Skeletal muscle satellite cell (primary cell): ENCODE measurements around the gene DEPDC5. TPM values are rescaled to one million over a fixed set of nuclear protein-coding genes. Genes with fewer than 3 reads are reported as not detected.
"Not testable (repeated sequence)": the region's sequence is repeated elsewhere in the genome, so short reads cannot be mapped to it uniquely, and the experiment has no call there.

Experiments
- H3K27me3 ChIP-seq: 2 replicates; pipeline ENCODE4 v1.7.0; 2013; ENCODE audit warnings: low read length; ENCODE audit not compliant: control insufficient read depth, insufficient read depth
- H3K36me3 ChIP-seq: 2 replicates; pipeline ENCODE4 v1.7.0; 2013; ENCODE audit warnings: mild to moderate bottlenecking, control low read depth, low read length; ENCODE audit not compliant: insufficient read depth
- H3K4me1 ChIP-seq: 2 replicates; pipeline ENCODE4 v1.7.0; 2013; ENCODE audit warnings: low read length; ENCODE audit not compliant: control insufficient read depth, insufficient read depth
- H3K4me2 ChIP-seq: 2 replicates; pipeline ENCODE4 v1.7.0; 2013; ENCODE audit warnings: mild to moderate bottlenecking, low read length
- H3K4me3 ChIP-seq: 2 replicates; pipeline ENCODE4 v1.7.0; 2013; ENCODE audit warnings: low read length
- H3K9ac ChIP-seq: 2 replicates; pipeline ENCODE4 v1.7.0; 2013; ENCODE audit warnings: mild to moderate bottlenecking, low read depth, low read length, moderate library complexity
- H3K9me3 ChIP-seq: replicated peaks from 2 replicates; pipeline ENCODE4 v1.7.0; 2013; ENCODE audit warnings: mild to moderate bottlenecking, control low read depth, low read length
- total RNA-seq: library from RNA; depleted of rRNA; stranded (reverse); fragments of >200 nt; gene quantifications from 2 replicates; pipeline ENCODE4 v1.2.3, GENCODE V29; 2012; rRNA removed

The DEPDC5 gene
- 11.1 and 13.2 TPM in 2 replicates for total RNA-seq

DNA sequence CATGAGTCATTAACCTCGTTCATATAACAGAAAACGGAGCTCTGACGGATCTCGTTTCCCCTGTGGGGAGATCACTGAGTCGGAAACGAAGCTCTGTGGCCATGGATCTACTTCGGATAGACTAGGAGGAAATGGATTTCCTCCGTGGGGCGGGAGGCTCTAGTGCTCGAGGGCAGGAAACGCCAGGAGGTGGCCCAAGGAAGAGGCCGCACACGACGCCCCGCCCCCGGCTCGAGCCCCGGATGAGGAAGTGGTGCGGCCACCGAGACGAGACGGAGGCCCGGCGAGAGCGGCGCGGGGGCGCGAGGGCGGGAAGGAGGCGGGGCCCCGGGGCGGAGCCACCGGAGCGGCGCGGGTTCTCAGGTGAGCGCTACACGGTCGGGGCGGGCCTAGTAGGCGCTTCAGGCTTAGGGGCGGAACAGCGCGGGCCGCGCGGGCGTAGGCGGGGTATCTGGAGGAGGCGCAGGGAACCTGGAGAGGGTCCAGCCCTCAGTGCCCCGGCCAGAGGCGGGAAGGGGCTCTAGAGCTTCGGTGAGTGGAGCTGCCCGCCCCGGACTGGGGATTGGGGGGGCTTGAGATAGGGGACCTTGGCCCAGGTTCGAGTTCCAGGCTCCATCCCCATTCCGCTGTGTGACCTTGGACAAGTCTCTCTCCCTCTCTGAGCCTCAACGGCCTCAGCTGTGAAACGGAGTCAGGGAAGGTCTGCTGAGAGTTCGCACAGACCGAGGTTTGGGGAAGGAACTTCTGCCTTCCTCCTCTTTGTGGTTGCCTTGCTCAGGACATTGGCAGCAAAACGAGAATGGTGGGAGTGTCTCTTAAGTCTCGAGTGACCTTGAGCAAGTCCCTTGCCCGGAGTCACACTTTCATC is at the start of gene DEPDC5:
Gene DEPDC5 (plus strand): TSS at position 386 of the 868 bp plus-strand sequence. CDS start 903 bp downstream, outside the sequence.
- Histone ChIP-seq H3K36me3 (peaks cover 10% of the 10 kb centered on the region), H3K4me1 (peaks cover 30% of the 10 kb centered on the region), H3K9ac (peak within 1 kb of the TSS; percentile 92), H3K9me3 (no peaks in the 10 kb centered on the region), H3K4me2 (peak within 1 kb of the TSS; percentile 90), H3K27me3 (no peaks in the 10 kb centered on the region), H3K4me3 (peak within 1 kb of the TSS; percentile 81)

DNA sequence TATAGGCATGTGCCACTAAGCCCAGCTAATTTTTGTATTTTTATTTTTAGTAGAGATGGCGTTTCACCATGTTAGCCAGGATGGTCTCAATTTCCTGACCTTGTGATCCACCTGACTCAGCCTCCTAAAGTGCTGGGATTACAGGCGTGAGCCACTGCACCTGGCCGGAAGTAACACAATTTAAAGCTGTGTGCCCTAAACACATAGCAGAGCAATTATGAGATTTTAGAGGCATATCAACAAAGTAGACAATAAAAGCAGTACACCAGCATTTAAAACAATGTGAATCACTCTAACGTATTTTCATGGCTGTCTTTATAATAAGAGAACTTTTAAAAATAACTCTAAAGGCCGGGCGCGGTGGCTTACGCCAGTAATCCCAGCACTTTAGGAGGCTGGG is 46.3 kb upstream of the DEPDC5 start:
- H3K4me2 ChIP-seq: no peak overlapping the region
- no peak overlapping the region for H3K9ac ChIP-seq
- H3K4me1 ChIP-seq: no peaks in the 10 kb centered on the region
- H3K4me3 ChIP-seq: no peak overlapping the region
- H3K9me3 ChIP-seq: no peaks in the 10 kb centered on the region
- peaks cover 27% of the 10 kb centered on the region for H3K36me3 ChIP-seq
- no peaks in the 10 kb centered on the region for H3K27me3 ChIP-seq

DNA sequence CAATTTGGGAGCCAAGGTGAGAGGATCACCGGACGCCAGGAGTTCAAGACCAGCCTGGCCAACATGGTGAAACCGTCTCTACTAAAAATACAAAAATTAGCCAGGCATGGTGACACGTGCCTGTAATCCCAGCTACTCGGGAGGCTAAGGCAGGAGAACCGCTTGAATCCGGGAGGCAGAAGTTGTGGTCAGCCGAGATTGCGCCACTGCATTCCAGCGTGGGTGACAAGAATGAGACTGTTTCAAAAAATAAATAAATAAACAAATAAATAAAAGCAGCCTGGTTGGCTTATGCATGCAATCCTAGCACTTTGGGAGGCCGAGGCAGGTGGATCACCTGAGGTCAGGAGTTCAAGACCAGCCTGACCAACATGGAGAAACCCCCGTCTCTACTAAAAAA is 42.6 kb upstream of the DEPDC5 start:
- not testable (repeated sequence) for H3K4me2 ChIP-seq, H3K9ac ChIP-seq, H3K27me3 ChIP-seq, H3K9me3 ChIP-seq, H3K4me1 ChIP-seq, H3K4me3 ChIP-seq
- peaks cover 46% of the 10 kb centered on the region for H3K36me3 ChIP-seq

GRCh38 chr22:31715147-31715778 is 38.6 kb upstream of the DEPDC5 start:
- no peak overlapping the region for H3K4me2 ChIP-seq
- H3K9me3 ChIP-seq: no peaks in the 10 kb centered on the region
- H3K9ac ChIP-seq: no peak overlapping the region
- no peaks in the 10 kb centered on the region for H3K4me1 ChIP-seq
- H3K27me3 ChIP-seq: no peaks in the 10 kb centered on the region
- H3K36me3 ChIP-seq: peaks cover 73% of the 10 kb centered on the region
- no peak overlapping the region for H3K4me3 ChIP-seq

DNA sequence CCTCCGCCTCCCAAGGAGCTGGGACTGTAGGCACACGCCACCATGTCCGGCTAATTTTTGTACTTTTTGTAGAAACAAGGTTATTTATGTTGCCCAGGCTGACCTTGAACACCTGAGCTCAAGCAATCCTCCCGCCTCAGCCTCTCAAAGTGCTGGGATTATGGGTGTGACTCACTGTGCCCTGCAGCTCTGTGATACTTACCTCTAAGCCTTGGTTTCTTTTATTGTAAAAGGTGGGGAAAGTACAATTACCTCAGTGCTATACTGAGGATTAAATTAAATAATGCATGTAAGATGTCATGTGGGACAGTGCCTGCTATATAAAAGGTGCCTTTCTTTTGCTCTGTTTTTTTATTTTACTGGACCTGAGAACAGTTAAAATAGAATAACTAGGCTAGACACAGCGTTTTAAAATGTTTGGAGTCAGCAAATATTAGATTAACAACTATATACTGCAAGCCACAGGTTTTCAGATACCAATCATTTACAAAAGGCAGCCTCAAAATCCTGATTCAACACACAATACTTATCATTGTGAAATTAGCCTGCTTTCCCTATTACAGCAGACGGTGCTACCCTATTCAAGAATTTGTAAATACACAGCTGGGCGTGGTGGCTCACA is 33.9 kb upstream of the DEPDC5 start:
- Histone ChIP-seq H3K9me3 (no peaks in the 10 kb centered on the region), H3K4me1 (no peaks in the 10 kb centered on the region), H3K9ac (no peak overlapping the region), H3K4me2 (no peak overlapping the region), H3K36me3 (peaks cover 63% of the 10 kb centered on the region), H3K27me3 (no peaks in the 10 kb centered on the region), H3K4me3 (no peak overlapping the region)

- Histone ChIP-seq H3K9ac (no peak overlapping the region), H3K9me3 (no peaks in the 10 kb centered on the region), H3K36me3 (peaks cover 44% of the 10 kb centered on the region), H3K4me1 (no peaks in the 10 kb centered on the region), H3K4me3 (no peak overlapping the region), H3K27me3 (no peaks in the 10 kb centered on the region), H3K4me2 (no peak overlapping the region)
Observed at GRCh38 chr22:31723723-31724122, 30.1 kb upstream of the DEPDC5 start.

GRCh38 chr22:31726692-31727091 is 27.1 kb upstream of the DEPDC5 start:
- Histone ChIP-seq H3K4me2 (no peak overlapping the region), H3K9me3 (no peaks in the 10 kb centered on the region), H3K4me3 (no peak overlapping the region), H3K27me3 (no peaks in the 10 kb centered on the region), H3K9ac (no peak overlapping the region), H3K36me3 (peaks cover 30% of the 10 kb centered on the region), H3K4me1 (peaks cover 3% of the 10 kb centered on the region)

DNA sequence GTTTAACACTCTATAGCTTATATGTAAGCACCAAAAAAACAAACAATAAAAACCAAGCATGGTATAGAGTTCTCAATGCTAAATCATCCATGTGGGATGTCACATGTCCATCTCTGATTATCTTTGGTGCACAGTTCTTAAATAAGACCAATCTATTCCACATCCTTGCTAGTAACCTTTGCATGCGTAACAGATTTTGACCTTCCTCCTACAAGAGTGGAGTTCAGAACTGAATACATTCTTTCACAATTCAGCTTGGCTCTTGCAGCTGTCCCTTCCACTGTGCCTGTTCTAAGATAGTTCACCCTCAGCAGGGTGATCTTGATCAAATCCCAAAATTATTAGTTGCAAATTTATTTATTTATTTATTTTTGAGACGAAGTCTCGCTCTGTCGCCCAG is 25.0 kb upstream of the DEPDC5 start:
- H3K36me3 ChIP-seq: peaks cover 33% of the 10 kb centered on the region
- H3K9me3 ChIP-seq: no peaks in the 10 kb centered on the region
- H3K9ac ChIP-seq: no peak overlapping the region
- H3K4me3 ChIP-seq: no peak overlapping the region
- H3K4me2 ChIP-seq: no peak overlapping the region
- H3K27me3 ChIP-seq: no peaks in the 10 kb centered on the region
- H3K4me1 ChIP-seq: peaks cover 3% of the 10 kb centered on the region

DNA sequence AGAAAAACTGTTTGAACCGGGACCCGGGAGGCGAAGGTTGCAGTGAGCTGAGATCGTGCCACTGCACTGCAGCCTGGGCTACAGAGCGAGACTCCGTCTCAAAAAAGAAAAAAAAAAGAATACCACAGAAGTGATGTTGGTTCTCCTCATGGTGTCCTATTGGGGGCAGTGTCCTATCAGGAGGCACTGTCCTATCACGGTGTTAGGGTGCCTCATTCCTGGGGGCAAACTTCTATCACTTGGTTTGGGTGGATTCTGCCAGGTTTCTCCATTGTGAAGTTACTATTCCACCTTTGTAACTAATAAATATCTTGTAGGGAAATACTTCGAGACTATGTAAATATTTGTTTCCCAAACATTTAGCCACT is 23.5 kb upstream of the DEPDC5 start:
- Histone ChIP-seq H3K9me3 (no peaks in the 10 kb centered on the region), H3K9ac (no peak overlapping the region), H3K4me2 (no peak overlapping the region), H3K4me1 (peaks cover 14% of the 10 kb centered on the region), H3K36me3 (peaks cover 22% of the 10 kb centered on the region), H3K4me3 (no peak overlapping the region), H3K27me3 (no peaks in the 10 kb centered on the region)

- Histone ChIP-seq H3K4me2 (no peak overlapping the region), H3K36me3 (peaks cover 22% of the 10 kb centered on the region), H3K4me3 (no peak overlapping the region), H3K27me3 (no peaks in the 10 kb centered on the region), H3K4me1 (peaks cover 14% of the 10 kb centered on the region), H3K9me3 (no peaks in the 10 kb centered on the region), H3K9ac (no peak overlapping the region)
Observed at GRCh38 chr22:31732089-31732829, 21.6 kb upstream of the DEPDC5 start.

DNA sequence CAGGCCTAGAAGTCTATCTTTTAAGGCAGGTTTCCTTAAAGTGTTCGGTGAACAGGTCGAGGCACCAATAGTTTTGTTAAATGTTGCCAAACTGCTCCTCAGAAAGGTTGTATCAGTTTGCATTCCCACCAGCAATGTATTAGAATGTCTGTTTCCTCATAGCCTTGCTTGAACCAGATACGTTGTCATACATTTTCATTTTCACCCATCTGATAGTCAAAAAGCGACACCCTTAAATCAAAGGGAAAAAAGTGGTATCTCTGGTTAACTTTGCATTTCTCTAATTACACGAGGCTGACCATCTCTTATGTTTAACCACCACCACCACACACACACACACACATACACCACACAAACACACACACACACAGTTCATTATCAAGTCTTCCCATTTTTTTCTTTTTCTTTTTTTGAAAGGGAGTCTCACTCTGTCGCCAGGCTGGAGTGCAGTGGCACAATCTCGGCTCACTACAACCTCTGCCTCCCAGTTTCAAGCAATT is 20.2 kb upstream of the DEPDC5 start:
- Histone ChIP-seq H3K4me1 (peaks cover 14% of the 10 kb centered on the region), H3K36me3 (peaks cover 31% of the 10 kb centered on the region), H3K9me3 (no peaks in the 10 kb centered on the region), H3K4me3 (no peak overlapping the region), H3K4me2 (no peak overlapping the region), H3K9ac (no peak overlapping the region), H3K27me3 (no peaks in the 10 kb centered on the region)
